HG02759 (cell line): ENCODE measurements around the gene EMCN.
"Not testable (repeated sequence)": the region's sequence is repeated elsewhere in the genome, so short reads cannot be mapped to it uniquely, and the experiment has no call there.

Source experiments
- ATAC-seq: cut with Tn5 transposase; IDR thresholded peaks from one replicate; pipeline ENCODE4 v1.9.1; 2021; ENCODE audit warnings: mild to moderate bottlenecking, moderate library complexity; ENCODE audit not compliant: unreplicated experiment

Gene EMCN, protein sequence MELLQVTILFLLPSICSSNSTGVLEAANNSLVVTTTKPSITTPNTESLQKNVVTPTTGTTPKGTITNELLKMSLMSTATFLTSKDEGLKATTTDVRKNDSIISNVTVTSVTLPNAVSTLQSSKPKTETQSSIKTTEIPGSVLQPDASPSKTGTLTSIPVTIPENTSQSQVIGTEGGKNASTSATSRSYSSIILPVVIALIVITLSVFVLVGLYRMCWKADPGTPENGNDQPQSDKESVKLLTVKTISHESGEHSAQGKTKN

DNA sequence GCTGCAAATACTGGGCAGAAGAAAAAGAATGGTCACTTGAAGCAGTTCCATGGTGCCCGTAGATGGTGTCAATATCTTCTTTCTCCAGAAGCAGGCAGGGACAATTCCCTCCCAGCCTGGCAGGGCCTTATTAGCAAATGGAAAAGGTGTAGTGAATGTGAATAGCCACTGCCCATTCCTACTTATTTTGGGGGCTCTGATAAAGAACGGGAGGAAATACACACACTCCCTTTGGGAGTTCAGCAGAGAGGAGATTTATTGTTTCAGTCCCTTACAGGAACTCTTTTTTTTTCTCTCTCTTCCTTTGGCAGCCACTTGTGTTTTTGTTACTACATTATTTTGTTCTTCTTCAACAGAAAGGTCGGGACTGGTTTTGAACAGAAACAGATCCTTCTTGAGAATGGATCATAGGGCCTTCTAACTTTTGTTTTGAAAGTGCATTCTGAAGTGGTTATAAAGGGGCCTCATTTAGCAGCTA, at the start of gene EMCN:
Gene EMCN (minus strand): TSS at position 159 of the 478 bp plus-strand sequence. CDS start 108 bp downstream, at position 51.
- ATAC-seq: no peak

DNA sequence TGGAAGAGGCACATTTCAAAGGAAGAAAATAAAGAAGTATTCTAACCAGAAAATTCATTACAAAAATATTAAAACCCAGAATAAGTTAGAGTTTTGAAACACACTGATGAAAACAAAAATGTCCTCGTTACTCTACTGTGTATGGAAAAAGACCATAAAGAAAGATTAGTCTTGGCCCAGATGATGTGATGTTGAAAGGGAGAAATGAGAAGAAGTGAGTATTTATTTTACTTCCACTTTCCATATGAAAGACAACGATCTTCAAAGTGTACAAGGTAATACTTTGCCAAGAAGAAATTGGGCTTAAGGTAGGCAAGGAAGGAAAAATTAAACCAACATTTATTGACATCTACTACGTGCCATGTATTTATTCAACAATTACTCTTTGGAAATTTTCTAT, 48.6 kb upstream of the EMCN start:
- ATAC-seq: no peak

DNA sequence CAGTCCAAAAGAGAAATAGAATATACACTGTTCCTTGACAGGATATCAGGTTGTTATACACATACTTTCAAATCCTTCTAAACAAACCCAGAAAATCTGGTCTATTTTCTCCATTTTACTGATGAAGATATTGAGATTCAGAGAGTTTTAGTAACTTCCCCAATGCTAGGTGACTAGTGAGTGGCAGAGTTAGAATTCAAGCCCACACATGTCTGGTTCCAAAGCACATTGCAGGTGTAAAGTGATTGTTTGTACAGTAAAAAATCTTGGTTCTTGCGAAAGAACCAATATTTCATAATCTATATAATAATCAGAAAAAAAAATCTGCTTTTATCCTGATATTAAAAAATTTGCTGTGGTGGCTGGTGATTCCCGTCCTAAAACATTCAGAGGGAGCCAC, 39.5 kb upstream of the EMCN start:
- no peak for ATAC-seq

DNA sequence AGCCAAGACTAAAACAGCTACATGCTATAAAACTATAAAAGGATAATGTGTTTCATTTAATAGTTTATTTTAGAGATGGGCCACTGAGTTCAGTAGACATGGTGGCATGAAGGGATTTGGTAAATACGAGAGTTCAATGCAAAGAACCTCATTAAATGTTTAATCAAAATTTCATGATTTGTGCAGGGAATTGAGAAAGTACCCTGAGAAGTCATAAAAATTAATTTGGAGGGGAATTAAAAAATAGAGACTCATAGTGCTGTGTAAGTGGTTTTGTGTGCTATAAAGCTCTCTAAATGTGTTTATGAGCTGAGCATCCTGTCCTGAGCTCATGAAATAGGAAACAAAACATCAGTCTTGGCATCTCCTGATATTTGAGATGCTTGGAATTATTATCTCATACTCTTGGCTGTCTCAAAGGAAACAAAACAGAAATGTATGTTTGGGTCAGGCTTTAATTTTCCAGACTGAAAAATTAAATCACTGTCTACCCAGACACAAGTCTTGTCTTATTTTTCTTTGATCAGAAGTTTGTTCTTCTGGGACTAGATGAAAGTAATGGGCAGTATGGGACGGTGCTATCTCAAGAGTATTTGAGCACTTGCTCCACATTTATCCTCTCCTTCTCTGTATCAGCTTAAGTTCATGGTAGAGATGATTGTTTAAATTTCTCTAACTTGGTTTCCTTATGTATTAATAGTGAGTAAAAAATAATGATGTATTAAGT, 38.0 kb upstream of the EMCN start:
- ATAC-seq: no peak

DNA sequence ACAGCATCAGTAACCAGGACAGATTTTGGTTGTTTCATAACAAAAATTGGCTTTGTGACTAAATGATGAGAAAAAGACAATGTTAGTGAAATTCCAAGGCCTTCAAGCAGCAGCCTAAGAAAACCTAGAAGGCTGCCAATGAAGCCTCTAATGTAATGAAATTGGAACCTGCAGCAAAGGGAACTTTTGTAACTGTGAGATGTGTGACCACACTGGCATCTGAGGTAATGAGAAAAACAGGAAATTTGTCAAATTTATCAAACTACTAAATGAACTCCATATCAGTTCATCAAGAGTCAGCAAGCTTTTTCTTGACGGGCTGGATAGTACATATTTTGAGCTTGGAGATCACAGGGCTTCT, 30.4 kb upstream of the EMCN start:
- ATAC-seq: no peak

DNA sequence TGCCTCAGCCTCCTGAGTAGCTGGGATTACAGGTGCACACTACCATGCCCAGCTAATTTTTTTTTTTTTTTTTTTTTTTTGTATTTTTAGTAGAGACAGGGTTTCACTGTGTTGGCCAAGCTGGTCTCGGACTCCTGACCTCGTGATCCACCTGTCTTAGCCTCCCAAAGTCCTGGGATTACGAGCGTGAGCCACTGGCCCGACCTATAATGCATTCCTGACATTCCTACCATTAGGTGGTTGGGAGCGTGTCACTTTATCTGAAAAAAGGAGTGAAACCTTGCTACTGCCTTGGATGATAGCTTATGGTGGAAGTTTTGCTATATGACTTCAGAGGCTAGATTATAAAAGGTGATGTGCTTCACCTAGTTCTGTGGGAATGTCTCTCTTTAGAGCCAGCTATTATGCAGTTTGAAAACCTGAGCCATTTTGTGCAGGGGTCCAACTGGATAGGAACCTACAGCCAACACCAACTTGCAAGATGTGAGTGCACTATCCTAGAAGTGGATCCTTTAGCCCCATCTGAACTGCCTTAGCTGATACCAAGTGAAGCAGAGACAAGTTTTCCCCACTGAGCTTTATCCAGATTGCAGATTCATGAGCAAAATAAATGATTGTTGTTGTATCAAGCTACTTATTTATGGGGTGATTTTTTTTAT, 29.8 kb upstream of the EMCN start:
- no peak for ATAC-seq

DNA sequence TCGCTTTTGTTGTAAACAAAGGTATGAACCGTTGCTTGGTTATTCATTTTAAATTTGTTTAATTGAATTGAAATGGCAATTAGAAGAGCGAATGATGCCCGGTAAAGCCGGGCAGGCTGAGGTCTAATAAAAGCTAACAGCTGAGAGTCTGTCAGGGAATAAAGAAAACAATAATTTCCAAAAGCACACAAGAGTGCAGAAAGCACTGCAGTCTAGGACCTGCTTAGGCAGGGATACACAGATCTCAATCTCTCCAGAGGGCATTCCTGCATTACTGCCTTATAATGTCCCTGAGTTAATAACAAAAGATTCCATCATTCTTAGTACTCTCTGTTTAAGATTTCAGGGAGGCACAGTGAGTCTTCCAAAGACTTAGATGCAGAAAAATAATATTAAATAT, 27.6 kb upstream of the EMCN start:
- ATAC-seq: no peak

DNA sequence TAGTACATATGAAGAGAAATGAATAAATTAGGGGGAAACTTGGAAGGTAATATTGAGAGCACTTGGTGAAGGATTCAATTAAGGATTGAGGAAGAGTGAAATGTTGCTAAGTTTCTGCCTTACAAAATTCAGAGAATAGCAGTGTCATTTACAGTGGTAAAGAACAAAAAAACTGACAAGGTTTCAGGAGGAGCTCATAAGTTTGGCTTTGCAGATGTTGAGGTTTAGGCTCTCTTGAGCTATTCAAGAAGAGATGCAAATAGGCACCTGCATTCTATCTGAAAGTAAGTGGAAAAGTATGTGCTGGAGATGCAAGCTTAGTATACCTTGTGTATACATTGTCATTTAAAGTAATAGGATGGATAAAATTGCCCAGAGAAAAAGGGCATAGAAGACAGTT, 22.3 kb upstream of the EMCN start:
- no peak for ATAC-seq

DNA sequence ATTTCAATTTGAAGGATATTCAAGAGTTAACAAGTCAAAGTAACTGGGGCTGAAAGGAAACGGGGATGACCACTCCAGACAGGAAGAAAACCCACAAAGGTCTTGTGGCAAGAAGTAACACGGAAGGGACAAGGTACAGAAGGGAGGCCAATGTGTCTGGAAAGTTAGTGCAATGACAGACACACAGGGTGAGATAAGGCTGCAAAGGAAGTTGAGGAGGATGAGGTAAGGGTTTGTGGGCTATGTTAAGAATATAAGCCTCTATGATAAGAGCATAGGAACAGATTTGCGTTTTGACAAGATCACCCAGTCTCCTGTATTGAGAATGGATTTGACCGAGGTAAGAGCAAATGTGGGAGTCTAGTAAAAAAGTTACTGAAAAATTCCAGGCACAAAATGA, 21.9 kb upstream of the EMCN start:
- no peak for ATAC-seq

DNA sequence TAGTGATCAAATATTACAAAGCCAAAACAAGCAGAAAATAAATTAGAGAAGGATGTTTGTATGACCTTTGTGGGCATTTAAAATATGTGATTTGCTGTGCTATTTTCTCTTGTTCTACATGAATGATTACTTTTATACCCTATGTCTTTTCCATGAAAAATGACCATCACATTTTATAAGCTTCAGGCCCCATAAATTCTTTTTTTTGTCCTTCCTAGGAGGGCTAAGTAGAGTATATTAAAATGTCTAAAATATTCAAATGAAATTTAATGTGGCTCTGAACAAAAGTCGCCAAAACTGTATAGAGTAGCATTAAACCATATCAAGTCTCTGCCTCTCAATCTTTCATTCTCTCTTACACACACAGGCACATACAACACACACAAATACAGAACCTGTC, 15.9 kb upstream of the EMCN start:
- ATAC-seq: no peak

DNA sequence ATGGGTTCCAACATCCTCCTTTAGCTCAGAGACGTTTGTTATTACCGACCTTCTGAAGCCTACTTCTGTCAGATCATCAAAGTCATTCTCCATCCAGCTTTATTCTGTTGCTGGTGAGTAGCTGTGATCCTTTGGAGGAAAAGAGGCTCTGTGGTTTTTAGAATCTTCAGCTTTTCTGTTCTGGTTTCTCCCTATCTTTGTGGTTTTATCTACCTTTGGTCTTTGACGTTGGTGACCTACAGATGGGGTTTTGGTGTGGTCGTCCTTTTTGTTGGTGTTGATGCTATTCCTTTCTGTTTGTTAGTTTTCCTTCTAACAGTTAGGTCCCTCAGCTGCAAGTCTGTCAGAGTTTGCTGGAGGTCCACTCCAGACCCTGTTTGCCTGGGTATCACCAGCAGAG, 12.3 kb upstream of the EMCN start:
- ATAC-seq: not testable (repeated sequence)

DNA sequence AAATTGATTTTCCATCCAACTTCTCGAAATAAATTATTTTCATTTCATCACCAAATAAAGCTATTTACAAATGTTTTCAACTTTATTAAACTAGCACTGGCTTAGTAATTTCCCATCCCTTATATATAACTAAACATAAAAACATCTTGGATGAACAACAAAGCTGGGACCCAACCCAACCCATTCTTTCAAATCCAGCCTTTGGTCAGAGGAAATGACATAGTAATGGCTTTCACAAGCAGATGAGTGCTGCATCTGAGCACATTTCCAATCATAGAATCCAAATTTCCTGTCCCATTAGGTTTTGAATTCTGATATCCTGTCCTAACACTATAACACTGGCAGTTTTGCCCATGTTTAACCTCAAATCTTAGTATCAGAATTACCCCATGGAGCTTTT, 7.9 kb upstream of the EMCN start:
- ATAC-seq: no peak

DNA sequence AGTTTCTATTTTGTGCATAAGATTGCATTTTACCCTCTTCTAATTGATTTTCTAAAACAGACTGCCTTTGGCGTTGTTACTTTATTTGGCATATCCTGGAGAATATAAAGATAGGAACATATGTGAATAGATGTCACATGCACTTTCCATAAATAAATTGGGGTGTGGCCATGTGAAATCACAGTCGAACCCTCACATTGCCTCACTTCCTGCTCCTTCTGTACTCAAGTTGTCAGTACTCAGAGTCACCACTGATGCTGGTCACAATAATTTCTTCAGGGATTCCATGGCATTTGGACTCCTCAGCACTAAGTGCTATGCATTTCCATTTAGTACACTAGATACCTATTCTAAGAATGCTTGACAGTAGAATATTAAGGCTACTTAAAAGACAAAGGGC, 1.4 kb upstream of the EMCN start:
- no peak for ATAC-seq

DNA sequence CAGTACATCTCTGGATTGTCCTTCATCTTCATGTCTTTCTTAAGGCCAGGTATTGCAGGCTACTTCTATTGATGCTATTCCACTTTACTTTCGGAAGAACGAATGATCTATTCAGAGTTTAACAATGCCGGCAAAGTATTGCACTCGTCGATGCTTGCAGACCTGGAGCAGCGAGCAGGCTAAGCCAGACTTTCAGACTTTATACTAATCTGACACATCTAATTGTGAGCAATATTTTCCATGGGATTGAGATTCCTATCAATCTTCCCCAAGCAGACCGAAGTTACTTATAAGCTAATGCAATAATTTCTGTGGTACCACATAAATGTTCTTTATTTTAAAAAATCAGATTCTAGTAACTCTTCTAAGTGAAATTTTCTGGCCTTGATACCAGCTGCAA, 1.6 kb downstream of the EMCN start:
- no peak for ATAC-seq

DNA sequence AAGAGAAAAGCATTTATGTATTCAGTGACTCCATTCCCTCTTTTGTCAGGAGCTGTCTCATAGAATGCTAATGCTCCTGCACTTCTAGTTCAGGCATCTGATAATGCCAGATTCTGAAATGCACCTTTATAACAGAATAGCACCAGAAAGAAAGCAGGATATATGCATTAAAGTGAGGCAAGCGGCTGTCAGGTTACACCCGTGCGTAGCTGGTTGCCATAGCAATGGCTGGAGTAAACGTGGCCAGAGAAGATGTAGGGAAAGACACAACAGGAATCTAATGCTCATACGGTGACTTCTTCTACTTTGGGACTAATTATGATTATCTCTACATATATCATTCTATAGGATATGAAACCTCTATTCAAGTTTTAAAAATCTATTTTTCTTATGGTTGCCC, 5.9 kb downstream of the EMCN start:
- no peak for ATAC-seq

DNA sequence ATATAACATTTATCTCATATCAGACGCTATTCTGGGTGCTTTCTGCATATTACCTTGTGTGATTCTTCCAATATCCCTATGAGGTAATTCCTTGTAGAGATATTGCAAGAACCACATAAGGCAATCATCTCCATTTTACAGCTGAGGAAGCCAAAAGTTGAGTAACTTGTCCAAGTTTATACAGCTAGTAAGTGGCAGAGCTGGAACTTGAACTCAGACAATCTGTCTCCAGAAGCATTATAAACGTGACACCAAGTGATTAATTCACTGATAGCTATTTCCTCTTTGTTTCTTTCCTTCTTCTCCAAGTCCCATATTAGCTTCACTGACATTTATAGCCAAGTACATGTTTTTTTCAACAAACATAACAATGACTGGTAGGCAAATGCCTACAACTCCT, 7.3 kb downstream of the EMCN start:
- no peak for ATAC-seq

DNA sequence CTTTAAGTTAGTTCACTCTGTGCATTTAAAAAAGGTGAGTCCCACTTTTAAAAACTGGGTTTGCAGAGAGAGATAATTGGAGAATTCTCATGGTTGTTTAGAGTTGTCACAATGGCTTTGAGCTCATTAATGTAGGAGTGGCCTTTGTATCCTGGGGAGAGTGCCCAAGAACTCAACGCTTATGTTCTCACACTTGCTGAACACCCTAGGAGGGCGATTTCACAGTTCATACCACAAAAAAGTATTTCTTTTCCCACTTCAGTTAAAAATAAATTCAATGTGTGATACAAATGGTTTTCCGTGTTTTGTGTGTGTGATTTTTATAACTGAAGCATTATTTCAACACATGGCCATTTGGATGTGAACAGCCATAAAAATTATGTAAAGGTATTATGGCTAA, 8.4 kb downstream of the EMCN start:
- no peak for ATAC-seq

DNA sequence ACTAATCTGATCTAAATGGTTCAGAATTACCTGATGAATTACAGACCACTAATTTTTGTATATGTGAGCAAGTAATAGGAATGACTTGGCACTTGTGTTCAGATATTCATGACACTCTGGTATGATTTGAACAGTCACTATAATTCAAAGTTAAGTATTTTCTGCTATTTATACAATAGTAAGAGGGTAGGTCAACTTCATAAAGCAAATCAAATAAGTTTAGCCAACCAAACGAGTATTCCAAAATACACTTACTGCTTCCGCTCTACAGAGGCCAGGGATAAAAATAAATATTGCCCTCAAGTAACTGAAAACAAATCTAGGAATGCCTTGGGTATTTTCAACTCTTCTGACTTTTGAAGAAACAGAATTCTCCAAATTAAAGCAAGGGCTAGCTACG, 9.1 kb downstream of the EMCN start:
- ATAC-seq: no peak

DNA sequence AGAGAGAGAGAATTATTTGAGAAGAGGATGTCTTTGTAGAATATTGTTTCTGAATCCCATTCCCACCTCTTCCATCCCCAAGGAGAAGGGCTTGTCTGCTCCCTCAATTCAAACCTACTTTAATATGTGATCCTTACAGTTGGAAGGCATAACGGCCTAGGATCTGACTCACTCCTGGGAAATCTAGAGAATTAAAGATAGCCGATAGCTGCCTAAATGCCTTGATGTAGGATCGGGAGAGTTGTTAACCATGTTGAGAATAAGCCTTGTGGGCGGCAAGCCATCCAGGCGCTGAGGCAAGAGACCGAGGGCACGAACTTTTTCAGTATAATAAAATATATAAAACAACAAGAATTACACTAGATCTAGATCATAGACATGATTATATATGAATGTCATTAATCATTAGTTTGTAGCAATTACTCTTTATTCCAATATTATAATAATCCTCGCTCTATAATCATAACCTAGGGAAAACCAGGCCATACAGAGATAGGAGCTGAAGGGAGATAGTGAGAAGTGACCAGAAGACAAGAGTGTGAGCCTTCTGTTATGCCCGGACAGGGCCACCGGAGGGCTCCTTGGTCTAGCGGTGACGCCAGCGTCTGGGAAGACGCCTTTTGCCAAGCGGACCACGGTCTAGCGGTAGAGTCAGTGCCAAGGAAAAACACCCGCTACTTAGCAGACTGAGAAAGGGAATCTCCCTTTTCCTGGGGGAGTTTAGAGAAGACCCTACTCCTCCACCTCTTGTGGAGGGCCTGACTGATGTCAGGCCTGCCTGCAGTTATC, 13.5 kb downstream of the EMCN start:
- ATAC-seq: no peak

DNA sequence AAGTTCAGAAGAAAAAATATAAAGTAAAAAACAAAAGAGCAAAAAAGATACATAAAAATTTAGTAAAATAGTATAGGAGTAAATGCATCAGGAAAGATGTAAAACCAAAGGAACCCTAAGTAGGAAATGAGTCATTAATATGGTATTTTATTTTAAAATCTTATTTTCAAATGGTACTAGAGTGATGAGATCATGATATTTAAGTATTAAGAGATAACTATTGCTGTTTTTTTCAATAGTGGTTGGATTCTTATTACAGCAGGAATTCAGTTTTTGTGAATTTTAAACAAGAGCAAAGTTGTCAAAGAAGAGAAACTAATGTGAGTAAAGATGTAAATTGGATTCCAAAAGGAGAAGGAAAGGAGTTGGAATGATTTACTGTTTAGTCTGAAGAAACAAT, 20.0 kb downstream of the EMCN start:
- no peak for ATAC-seq

DNA sequence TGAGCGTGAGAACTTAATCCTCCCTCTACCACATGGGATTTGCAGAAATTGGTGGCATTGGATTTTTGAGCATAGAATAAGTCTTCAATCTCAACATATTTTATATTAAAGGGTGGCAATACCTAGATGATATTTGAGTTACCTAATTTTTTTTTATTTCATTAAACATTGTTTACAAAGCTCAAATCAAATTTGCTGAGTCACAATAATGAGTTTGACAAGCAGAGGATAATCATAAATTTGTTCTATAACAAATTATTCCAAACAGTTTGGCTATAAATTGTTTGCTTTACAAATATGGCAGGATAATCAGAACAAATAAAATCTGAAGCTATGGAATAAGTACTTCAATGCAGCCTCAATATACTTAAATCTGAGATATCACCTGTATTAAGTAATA, 22.7 kb downstream of the EMCN start:
- ATAC-seq: no peak
